Stimulated activated CD4-positive, alpha-beta T cell treated with anti-CD3 and anti-CD28 coated beads, Interleukin-4, amount 100 ng/mL, for 4 hours (primary cell): ENCODE results near the gene SLC35F3.

ENCODE experiments used
- DNase-seq, 2 experiments: peaks; one replicate each; pipeline ENCODE4 v3.0.0-alpha.2; 2020

SLC35F3 gene

GRCh38 chr1:233912909-233913308 lies 8.4 kb downstream of the SLC35F3 start:
- DNase-seq, result no peak

- no peak for DNase-seq
Observed at GRCh38 chr1:233916706-233917105, 12.2 kb downstream of the SLC35F3 start.

- DNase-seq, result no peak
Observed at GRCh38 chr1:233919786-233920185, 15.3 kb downstream of the SLC35F3 start.

GRCh38 chr1:233928123-233928522 lies 23.6 kb downstream of the SLC35F3 start:
- no peak for DNase-seq

DNA sequence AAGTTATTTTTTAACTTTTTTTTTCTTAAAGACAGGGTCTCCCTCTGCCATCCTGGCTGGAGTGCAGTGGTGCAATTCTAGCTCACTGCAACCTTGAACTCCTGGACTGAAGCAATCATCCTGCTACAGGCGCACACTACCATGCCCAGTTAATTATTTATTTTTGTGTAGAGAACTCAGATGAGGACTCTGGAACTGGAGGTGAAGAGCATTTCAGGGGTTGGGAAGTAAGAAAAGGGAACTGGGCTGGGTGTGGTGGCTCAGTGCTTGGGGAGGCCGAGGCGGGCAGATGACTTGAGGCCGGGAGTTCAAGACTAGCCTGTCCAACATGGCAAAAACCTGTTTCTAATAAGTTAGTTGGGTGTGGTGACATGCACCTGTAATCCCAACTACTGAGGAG lies 28.9 kb downstream of the SLC35F3 start:
- no peak for DNase-seq

- no peak for DNase-seq
Observed at GRCh38 chr1:233935297-233935868, 30.9 kb downstream of the SLC35F3 start.

GRCh38 chr1:233936422-233936821 lies 31.9 kb downstream of the SLC35F3 start:
- no peak for DNase-seq

- DNase-seq, result no peak
Observed at GRCh38 chr1:233936842-233937241, 32.4 kb downstream of the SLC35F3 start.

DNA sequence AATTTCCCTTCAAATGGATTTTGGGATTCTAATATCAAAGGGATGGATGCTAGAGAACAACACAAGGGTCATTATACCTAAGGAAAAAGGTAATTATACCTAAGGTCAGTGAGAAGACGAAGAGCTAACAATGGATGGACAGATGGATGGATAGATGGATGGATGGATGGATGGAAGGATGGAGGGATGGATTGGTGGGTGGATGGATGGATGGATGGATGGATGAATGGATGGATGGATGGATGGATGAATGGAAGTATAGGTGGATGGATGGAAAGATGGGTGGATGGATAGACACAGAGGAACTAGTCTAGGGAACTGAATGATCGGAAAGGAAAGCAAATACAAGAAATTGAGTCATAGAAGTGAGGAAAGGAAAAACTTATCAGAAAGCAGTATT lies 34.0 kb downstream of the SLC35F3 start:
- DNase-seq, result no peak

DNA sequence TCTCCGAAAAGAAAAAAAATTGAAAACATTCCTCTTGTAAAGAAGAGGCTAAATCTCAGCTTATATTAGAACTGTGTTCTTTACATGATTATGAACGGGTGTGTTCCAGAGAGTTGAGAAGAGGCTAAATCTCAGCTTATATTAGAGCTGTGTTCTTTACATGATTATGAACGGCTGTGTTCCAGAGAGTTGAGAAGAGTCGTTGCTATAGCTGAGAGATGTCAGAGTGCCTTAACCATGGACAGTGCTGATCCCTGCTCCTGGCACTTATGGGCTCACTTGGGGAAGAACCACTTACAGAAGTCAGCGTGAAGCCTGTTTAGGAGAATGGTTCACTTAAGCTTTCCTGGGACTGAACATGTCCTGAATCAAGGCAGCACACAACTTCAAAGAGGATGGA lies 35.0 kb downstream of the SLC35F3 start:
- DNase-seq, result no peak

DNA sequence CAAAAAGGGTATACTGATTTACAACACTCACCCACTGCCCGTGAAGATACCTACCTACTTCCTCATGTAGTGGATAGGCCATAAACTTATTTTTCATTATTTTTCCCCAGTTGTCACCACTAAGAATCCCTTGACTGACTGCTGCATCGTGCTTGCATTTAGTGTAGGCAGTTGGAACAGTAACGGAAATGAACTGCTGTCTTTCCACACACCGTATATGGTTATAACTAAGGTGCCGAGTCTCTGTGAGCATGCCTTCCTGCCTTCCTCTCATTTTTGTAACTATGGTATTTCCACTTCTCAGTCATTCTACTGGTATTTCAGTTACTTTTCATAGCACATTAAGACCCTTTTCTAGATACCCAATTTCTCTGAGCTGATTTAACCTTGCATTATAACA lies 36.4 kb downstream of the SLC35F3 start:
- no peak for DNase-seq

- no peak for DNase-seq
Observed at GRCh38 chr1:233944601-233945000, 40.1 kb downstream of the SLC35F3 start.

DNA sequence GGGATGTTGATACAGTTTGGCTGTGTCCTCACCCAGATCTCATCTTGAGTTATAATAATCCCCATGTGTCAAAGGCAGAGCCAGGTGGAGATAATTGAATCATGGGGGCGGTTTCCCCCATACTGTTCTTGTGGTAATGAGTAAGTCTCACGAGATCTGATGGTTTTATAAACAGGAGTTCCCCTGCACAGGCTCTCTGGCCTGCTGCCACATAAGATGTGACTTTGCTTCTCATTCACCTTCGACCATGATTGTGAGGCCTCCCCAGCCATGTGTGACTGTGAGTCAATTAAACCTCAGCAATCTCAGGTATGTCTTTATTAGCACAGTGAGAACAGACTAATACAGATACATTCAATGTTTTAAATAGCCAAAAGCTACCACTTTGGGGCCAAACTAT lies 41.1 kb downstream of the SLC35F3 start:
- no peak for DNase-seq

GRCh38 chr1:233945979-233946378 lies 41.5 kb downstream of the SLC35F3 start:
- no peak for DNase-seq

DNA sequence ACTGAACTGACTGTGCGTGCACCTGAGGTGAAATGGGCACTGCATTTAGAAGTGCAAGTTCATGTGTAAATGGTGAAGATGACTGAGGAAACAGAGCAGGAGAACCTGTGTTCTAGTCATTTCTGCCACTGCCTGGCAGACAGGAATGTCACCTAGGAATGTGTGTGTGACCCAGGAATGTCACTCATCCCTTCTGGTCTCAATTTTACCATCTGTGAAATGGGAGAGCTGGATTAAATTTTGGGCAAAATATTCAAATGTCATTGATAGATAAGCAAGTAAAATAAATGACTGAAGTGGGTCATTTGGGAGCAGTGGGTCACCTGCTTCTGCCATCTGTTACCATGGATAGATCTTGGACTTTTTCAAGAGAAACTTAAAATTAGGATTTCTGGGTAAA lies 42.2 kb downstream of the SLC35F3 start:
- DNase-seq, result no peak

- no peak for DNase-seq
Observed at GRCh38 chr1:233951804-233952203, 47.3 kb downstream of the SLC35F3 start.

DNA sequence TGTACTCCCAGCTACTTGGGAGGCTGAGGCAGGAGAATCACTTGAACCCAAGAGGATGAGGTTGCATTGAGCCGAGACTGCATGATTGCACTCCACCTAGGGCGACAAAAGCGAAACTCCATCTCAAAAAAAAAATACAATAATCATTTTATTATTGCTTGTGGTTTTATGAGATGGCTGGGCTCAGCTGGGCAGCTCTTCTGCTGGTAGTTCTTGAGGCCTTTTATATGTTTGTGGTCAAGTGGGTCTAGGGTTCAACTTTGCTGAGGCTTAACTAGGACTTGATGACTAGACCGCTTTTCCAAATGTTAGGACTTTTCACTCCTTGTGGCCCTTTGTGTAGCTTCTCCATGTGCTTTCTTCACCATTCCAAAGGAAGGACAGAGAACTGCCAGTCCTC lies 53.2 kb downstream of the SLC35F3 start:
- no peak for DNase-seq

- no peak for DNase-seq
Observed at GRCh38 chr1:233959102-233959501, 54.6 kb downstream of the SLC35F3 start.

DNA sequence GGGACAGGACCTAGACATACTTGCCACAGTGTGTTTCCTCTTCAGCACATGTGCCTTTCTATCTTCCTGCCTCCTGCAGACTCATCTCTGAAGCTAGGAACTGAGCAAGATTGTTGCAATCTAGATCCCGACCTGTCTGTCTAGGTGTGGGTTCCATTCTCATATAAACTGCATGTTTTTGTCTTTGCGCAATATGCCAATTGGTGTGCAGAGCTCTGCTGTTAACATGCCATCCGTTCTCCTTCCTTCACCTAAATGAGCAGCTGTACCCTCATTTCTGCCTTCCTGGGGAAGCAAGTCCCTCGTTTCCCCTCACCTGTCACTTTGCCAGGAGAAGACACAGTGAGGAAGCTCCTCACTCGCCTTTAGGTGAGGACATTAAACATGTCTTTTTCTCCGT lies 55.5 kb downstream of the SLC35F3 start:
- DNase-seq, result no peak

GRCh38 chr1:233960386-233960785 lies 55.9 kb downstream of the SLC35F3 start:
- no peak for DNase-seq

GRCh38 chr1:233962878-233963277 lies 58.4 kb downstream of the SLC35F3 start:
- DNase-seq, result no peak

DNA sequence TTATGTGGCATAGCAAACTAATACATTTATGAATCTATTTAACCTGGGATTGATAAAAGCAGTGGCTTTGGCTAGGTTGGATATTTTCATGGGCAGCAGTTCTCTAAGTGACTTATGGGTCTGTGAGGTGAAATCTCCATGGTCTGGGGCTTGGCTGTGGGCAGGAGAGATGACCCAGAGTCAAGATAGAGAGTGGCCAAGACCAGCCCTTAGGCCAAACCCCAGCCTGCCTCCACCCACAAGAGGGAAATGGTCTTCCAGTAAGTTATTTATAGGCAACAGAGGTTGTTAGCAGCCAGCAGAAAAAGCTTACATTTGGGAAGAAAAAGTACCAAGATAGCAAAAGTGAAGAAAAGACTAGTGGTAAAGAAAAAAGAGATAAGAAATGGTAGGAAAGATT lies 61.4 kb downstream of the SLC35F3 start:
- DNase-seq, result no peak

- DNase-seq, result no peak
Observed at GRCh38 chr1:233971753-233972152, 67.3 kb downstream of the SLC35F3 start.

GRCh38 chr1:233972563-233972950 lies 68.1 kb downstream of the SLC35F3 start:
- no peak for DNase-seq

DNA sequence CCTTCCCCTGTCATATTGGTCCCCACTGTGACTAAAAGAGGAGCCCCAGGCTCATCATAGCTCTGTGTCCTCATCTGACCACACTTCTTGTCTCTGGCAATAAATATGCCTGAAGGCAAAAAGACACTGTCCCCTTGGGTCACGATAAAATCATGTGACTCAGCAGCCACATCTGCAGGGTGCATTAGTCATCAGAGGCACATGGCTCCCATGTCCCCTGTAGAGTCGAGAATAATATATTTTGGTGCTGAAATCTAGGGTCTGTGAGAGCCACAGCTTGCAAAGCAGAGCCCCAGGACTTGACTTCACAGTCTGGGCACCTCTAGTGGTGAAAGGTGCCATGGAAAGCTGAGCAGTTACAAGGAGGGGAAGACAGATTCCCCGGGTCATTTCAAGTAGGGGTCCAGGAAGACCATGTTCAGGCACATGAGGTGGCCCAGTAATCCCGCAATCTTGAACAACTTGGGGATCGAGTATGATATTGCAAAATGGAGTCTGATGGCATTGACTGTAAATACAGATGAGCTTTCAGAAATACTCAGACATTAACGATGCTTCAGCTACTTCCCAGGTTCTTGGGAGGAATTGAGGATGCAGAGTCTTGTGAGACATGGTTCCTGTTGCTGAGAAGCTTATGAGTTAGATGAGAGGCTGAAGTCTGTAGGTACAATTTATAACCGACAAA lies 68.6 kb downstream of the SLC35F3 start:
- no peak for DNase-seq
